Stomach (tissue), 9 donors: Measurements from ENCODE around the gene LMAN1L. TPM values are rescaled to one million over a fixed set of nuclear protein-coding genes. Genes with fewer than 3 reads are reported as not detected.
A peak's percentile ranks its signal among the peaks of the same experiment; 100 is the strongest.

Experiments used
- DNase-seq, 2 donors: peaks; one replicate each; pipeline versions ENCODE4 v3.0.0 to v3.0.0-alpha.2; 2013 to 2019
- H3K27ac ChIP-seq, 5 donors: fragments of 200-600 bp in 4 of 5; sonication (generic) in 4 of 5; one replicate each; pipeline ENCODE4 v1.5.1; 2013 to 2019; ENCODE audit warnings: mild to moderate bottlenecking in 1 of 5, moderate library complexity in 1 of 5
- H3K27me3 ChIP-seq, 3 donors: fragments of 200-600 bp; sonication (generic); one replicate each; pipeline ENCODE4 v1.5.1; 2017 to 2019; ENCODE audit warnings: mixed run types in 1 of 3
- H3K36me3 ChIP-seq, 4 donors: fragments of 200-600 bp; sonication (generic); 1 replicate in 3 of 4; 2 replicates in 1 of 4; pipeline ENCODE4 v1.5.1; 2016 to 2019
- H3K4me1 ChIP-seq, 4 donors: fragments of 200-600 bp; sonication (generic); one replicate each; pipeline ENCODE4 v1.5.1; 2016 to 2019
- H3K4me3 ChIP-seq, 4 donors: fragments of 200-600 bp; sonication (generic) in 3 of 4; one replicate each; pipeline ENCODE4 v1.5.1; 2016 to 2019; ENCODE audit warnings: mild to moderate bottlenecking in 1 of 4
- H3K9me3 ChIP-seq, 4 donors: fragments of 200-600 bp; sonication (generic); one replicate each; pipeline ENCODE4 v1.5.1; 2016 to 2019
- EP300 ChIP-seq: sonication (generic); formaldehyde crosslinking; IDR thresholded peaks from one replicate; pipeline ENCODE4 v1.6.1; 2017; ENCODE audit warnings: antibody characterized with exemption
- POLR2A ChIP-seq, 4 donors: fragments of 450-650 bp; IDR thresholded peaks; one replicate each; pipeline ENCODE4 v1.6.1; 2016; ENCODE audit warnings: antibody characterized with exemption in 4 of 4, control low read depth in 2 of 4, mild to moderate bottlenecking in 1 of 4, moderate library complexity in 1 of 4
- POLR2AphosphoS5 ChIP-seq, 3 donors: sonication (generic); formaldehyde crosslinking; IDR thresholded peaks; one replicate each; pipeline ENCODE4 v1.6.1; 2016; ENCODE audit warnings: antibody characterized with exemption in 3 of 3
- WGBS, 5 donors: extraction: QIAGEN DNeasy Blood & Tissue Kit in 3 of 5; methylation state at CpG; one replicate each; pipeline versions ENCODE4 v1.1.5 to v1.1.7; 2013 to 2018; 5-methylcytosine and 5-hydroxymethylcytosine counted together
- intact Hi-C: fragments of 100-400 bp; cut with DNase I; formaldehyde crosslinking; loops from one replicate; pipeline ENCODE4 v1.15.1; 2023; ENCODE audit warnings: low total_unique reads
- polyA plus RNA-seq, 3 donors: library from polyadenylated mRNA; stranded (reverse); fragments of 200-250 nt; gene quantifications; one replicate each; pipeline ENCODE4 v1.2.3, GENCODE V29; 2013
- total RNA-seq, 5 donors: library from RNA; depleted of rRNA; stranded (reverse); fragments of >200 nt; gene quantifications; one replicate each; pipeline versions ENCODE4 v1.1.0 to v1.2.3, GENCODE V29; 2014 to 2016
- TF ChIP-seq, protein P1 (sequence below), 7 experiments: fragments of 450-650 bp in 4 of 7; fragments of 200-600 bp in 3 of 7; sonication (generic) in 3 of 7; IDR thresholded peaks; one replicate each; pipeline ENCODE4 v1.5.1; 2016 to 2019; ENCODE audit warnings: antibody characterized with exemption in 7 of 7, control low read depth in 2 of 7, mild to moderate bottlenecking in 1 of 7
- donor health status: healthy with polysubstance abuse.
- donor health status: Bipolar disorder and iron deficiency.
- donor health status: healthy.

Gene LMAN1L
- total and polyA plus RNA-seq, 8 donors = 5.9 to 83.5 TPM; not detected in 6

DNA sequence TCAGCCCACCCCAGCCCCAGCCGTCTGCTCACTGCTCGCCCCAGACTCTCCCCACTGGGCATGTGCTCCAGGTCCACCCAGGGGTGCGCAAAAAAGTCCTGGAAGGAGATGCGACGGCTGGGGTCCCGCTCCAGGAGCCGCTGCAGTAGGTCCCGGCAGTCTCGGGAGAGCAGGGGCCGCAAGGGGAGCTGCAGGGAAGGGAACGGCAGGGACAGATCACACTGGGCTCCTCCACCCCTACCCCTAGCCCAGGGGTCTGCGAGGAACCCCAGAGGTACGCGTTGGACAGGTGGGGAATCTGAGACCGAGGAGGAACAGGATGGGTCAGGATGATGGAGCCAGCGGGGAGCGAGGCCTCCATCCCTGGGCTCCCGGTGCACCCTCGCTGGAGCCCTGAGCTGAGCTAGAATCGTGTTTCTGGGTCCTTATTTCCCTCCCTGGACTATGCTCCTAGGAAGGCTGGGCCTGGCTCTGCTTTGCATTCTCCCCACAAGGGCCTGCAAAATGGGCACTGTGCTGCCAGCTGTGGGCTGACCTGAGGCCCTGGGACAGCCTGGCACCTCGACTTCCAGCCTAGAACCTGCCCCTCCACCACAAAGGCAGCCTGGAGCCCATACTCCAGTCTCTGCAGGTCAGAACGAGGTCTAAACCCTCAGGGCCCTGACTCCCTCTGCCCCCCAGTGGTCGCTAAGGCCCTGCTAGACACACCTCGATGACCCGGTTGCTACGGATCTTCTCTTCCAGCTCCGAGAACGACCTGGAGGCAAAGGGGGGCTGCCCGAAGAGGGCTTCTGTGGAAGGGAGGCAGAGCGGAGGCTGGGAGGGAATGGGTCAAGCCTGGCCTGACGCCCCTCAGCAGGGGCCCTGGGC lies 27.1 kb downstream of the LMAN1L start:
- H3K36me3 ChIP-seq = peaks cover 1 to 71% (median 62%) of the 10 kb centered on the region in 4 donors
- peaks cover 22 to 44% (median 32%) of the 10 kb centered on the region in 4 donors for H3K4me1 ChIP-seq
- intact Hi-C loops = loop anchor here (5.0 to 10.0 kb wide), 2 partner anchors 55 to 67 kb away; partner anchors contain the start of gene MPI
- H3K27ac ChIP-seq = no peak overlapping the region
- no peaks in the 10 kb centered on the region for H3K27me3 ChIP-seq
- no peak overlapping the region for H3K4me3 ChIP-seq
- TF ChIP-seq EP300 = no peak
- no peak for TF ChIP-seq POLR2AphosphoS5 (IDR thresholded peaks at IDR 0.05)
- TF ChIP-seq, protein P1, sequence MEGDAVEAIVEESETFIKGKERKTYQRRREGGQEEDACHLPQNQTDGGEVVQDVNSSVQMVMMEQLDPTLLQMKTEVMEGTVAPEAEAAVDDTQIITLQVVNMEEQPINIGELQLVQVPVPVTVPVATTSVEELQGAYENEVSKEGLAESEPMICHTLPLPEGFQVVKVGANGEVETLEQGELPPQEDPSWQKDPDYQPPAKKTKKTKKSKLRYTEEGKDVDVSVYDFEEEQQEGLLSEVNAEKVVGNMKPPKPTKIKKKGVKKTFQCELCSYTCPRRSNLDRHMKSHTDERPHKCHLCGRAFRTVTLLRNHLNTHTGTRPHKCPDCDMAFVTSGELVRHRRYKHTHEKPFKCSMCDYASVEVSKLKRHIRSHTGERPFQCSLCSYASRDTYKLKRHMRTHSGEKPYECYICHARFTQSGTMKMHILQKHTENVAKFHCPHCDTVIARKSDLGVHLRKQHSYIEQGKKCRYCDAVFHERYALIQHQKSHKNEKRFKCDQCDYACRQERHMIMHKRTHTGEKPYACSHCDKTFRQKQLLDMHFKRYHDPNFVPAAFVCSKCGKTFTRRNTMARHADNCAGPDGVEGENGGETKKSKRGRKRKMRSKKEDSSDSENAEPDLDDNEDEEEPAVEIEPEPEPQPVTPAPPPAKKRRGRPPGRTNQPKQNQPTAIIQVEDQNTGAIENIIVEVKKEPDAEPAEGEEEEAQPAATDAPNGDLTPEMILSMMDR (IDR thresholded peaks at IDR 0.05) = no peak
- TF ChIP-seq POLR2A (IDR thresholded peaks at IDR 0.05) = no peak
- no peak for DNase-seq
- 86 to 90% (median 88%) methylated on average over 24 to 31 of the region's 31 CpGs for WGBS, 5 donors
- H3K9me3 ChIP-seq = no peaks in the 10 kb centered on the region

- DNase-seq = no peak
Measured at GRCh38 chr15:74840851-74841775, 28.5 kb downstream of the LMAN1L start.

DNA sequence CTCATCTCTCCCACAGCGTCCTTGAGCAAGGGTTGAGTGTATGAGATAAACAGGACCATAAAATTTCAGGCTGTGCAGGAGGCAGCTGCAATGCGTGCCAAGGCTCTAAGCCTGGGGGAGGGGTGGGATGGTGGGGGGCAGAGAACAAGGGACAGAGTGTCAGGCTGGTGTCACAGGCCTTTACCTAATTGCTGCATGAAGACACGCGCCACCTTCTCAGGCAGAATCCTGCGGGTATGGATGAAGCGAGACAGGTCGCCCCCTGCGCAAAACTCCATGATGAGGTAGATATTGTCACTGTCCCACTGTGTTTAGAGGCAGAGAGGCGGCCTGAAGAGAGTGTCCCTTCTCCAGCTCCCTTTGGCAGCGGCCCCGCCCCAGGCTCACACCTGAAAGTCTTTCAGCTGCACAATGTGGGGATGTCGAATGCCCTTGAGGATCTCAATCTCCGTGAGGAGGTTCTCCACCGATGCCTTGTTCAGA lies 29.3 kb downstream of the LMAN1L start:
- no peak for DNase-seq
- TF ChIP-seq EP300 (no peak), POLR2AphosphoS5 (IDR thresholded peaks at IDR 0.05) (no peak), POLR2A (IDR thresholded peaks at IDR 0.05) (no peak)
- TF ChIP-seq, protein P1 (IDR thresholded peaks at IDR 0.05) = no peak
- Histone ChIP-seq H3K36me3 (peaks cover 11 to 76% (median 69%) of the 10 kb centered on the region in 4 donors), H3K4me1 (peaks cover 22 to 49% (median 32%) of the 10 kb centered on the region in 4 donors), H3K27ac (peak overlapping the region in 2 of 5 donors; percentile 85 to 91), H3K27me3 (no peaks in the 10 kb centered on the region), H3K9me3 (no peaks in the 10 kb centered on the region), H3K4me3 (peak overlapping the region; percentile 75 to 84 (median 80))
- WGBS, 5 donors = 64 to 77% (median 72%) methylated on average over 14 of the region's 14 CpGs
- intact Hi-C loops = loop anchor here (10.0 kb wide), 1 partner anchor 53 kb away; the partner anchor contains the start of gene MPI

More at GRCh38 chr15:74840851-74841775, 28.5 kb downstream of the LMAN1L start:
- Histone ChIP-seq H3K27ac (no peak overlapping the region), H3K4me1 (peaks cover 22 to 49% (median 32%) of the 10 kb centered on the region in 4 donors), H3K4me3 (peak overlapping the region in 1 of 4 donors; percentile 81), H3K9me3 (no peaks in the 10 kb centered on the region), H3K36me3 (peaks cover 11 to 76% (median 69%) of the 10 kb centered on the region in 4 donors), H3K27me3 (no peaks in the 10 kb centered on the region)
- 85 to 93% (median 89%) methylated on average over 7 to 9 of the region's 9 CpGs for WGBS, 5 donors
- intact Hi-C loops = loop anchor here (10.0 kb wide), 1 partner anchor 54 kb away; the partner anchor contains the start of gene MPI
- no peak for TF ChIP-seq EP300
- TF ChIP-seq POLR2A (IDR thresholded peaks at IDR 0.05) = no peak
- no peak for TF ChIP-seq POLR2AphosphoS5 (IDR thresholded peaks at IDR 0.05)
- TF ChIP-seq, protein P1 (IDR thresholded peaks at IDR 0.05) = no peak
